ENCODE results near the gene NDE1.

- no peak for TF ChIP-seq CTCF (IDR thresholded peaks at IDR 0.05; ENCODE audit: low read length)
- no peak for TF ChIP-seq EZH2 (IDR thresholded peaks at IDR 0.05; ENCODE audit: borderline replicate concordance, low read length)
Measured at GRCh38 chr16:15641753-15642556, 8.1 kb upstream of the NDE1 start.
